Measurements from ENCODE around the gene CDK5.

GRCh38 chr7:151063212-151063561 is 5.5 kb upstream of the CDK5 start:
- TF ChIP-seq NFYA (IDR thresholded peaks at IDR 0.05; ENCODE audit: borderline replicate concordance, low read depth, low read length): no peak
- TF ChIP-seq EZH2 (IDR thresholded peaks at IDR 0.05; ENCODE audit: borderline replicate concordance, control insufficient read depth, low read depth, low read length): no peak
- TF ChIP-seq, protein P1, sequence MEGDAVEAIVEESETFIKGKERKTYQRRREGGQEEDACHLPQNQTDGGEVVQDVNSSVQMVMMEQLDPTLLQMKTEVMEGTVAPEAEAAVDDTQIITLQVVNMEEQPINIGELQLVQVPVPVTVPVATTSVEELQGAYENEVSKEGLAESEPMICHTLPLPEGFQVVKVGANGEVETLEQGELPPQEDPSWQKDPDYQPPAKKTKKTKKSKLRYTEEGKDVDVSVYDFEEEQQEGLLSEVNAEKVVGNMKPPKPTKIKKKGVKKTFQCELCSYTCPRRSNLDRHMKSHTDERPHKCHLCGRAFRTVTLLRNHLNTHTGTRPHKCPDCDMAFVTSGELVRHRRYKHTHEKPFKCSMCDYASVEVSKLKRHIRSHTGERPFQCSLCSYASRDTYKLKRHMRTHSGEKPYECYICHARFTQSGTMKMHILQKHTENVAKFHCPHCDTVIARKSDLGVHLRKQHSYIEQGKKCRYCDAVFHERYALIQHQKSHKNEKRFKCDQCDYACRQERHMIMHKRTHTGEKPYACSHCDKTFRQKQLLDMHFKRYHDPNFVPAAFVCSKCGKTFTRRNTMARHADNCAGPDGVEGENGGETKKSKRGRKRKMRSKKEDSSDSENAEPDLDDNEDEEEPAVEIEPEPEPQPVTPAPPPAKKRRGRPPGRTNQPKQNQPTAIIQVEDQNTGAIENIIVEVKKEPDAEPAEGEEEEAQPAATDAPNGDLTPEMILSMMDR (IDR thresholded peaks at IDR 0.05 in 2 of 3, conservative IDR thresholded peaks at IDR 0.05 in 1 of 3; ENCODE audit: control insufficient read depth in 2 of 3, extremely low read depth in 1 of 3, insufficient read depth in 1 of 3, low read depth in 3 of 3, low read length in 3 of 3): no peak
- no peak for TF ChIP-seq JUND (IDR thresholded peaks at IDR 0.05; ENCODE audit: low read depth, low read length)
- TF ChIP-seq JUNB (IDR thresholded peaks at IDR 0.05): no peak
- no peak for TF ChIP-seq TAF1 (IDR thresholded peaks at IDR 0.05; ENCODE audit: borderline replicate concordance, low read depth, low read length)
- TF ChIP-seq DPF2 (IDR thresholded peaks at IDR 0.05): no peak
